Smooth muscle cell (in vitro differentiated cells): ENCODE results near the gene ICOS. TPM values are rescaled to one million over a fixed set of nuclear protein-coding genes. Genes with fewer than 3 reads are reported as not detected.

ENCODE experiments used
- DNase-seq: peaks from one replicate; lab custom pipeline; 2025; ENCODE audit not compliant: unreplicated experiment; lab: John Stamatoyannopoulos, UW
- H2AFZ ChIP-seq: fragments of 200-600 bp; sonication (generic); 2 replicates; pipeline ENCODE4 v1.6.0; 2016; ENCODE audit warnings: antibody characterized with exemption, low read depth, mild to moderate bottlenecking
- H3F3A ChIP-seq: fragments of 200-600 bp; sonication (generic); 2 replicates; pipeline ENCODE4 v1.6.0; 2017; ENCODE audit warnings: antibody characterized with exemption, low read depth
- H3K27ac ChIP-seq: fragments of 200-600 bp; sonication (generic); 2 replicates; pipeline ENCODE4 v1.5.1; 2016; ENCODE audit warnings: low read depth, mild to moderate bottlenecking
- H3K27me3 ChIP-seq: fragments of 200-600 bp; sonication (generic); 2 replicates; pipeline ENCODE4 v1.6.1; 2016; ENCODE audit warnings: low read depth, mild to moderate bottlenecking
- H3K36me3 ChIP-seq: fragments of 200-600 bp; sonication (generic); 2 replicates; pipeline ENCODE4 v1.5.1; 2016; ENCODE audit warnings: low read depth
- H3K4me1 ChIP-seq: fragments of 200-600 bp; sonication (generic); 2 replicates; pipeline ENCODE4 v1.5.1; 2016; ENCODE audit warnings: low read depth
- H3K4me2 ChIP-seq: fragments of 200-600 bp; sonication (generic); 2 replicates; pipeline ENCODE4 v1.6.0; 2016; ENCODE audit warnings: mild to moderate bottlenecking
- H3K4me3 ChIP-seq: fragments of 200-600 bp; sonication (generic); 2 replicates; pipeline ENCODE4 v1.5.1; 2016; ENCODE audit warnings: mild to moderate bottlenecking
- H3K79me2 ChIP-seq: fragments of 200-600 bp; sonication (generic); 2 replicates; pipeline ENCODE4 v1.6.0; 2016; ENCODE audit warnings: low read depth, mild to moderate bottlenecking
- H3K9ac ChIP-seq: fragments of 200-600 bp; sonication (generic); 2 replicates; pipeline ENCODE4 v1.6.0; 2016; ENCODE audit warnings: low read depth
- H3K9me3 ChIP-seq: fragments of 200-600 bp; sonication (generic); replicated peaks from 2 replicates; pipeline ENCODE4 v1.5.1; 2016; ENCODE audit warnings: low read depth
- H4K20me1 ChIP-seq: fragments of 200-600 bp; sonication (generic); 2 replicates; pipeline ENCODE4 v1.6.0; 2016; ENCODE audit warnings: low read depth
- CTCF ChIP-seq: fragments of 200-600 bp; sonication (generic); IDR thresholded peaks from 2 replicates; pipeline ENCODE4 v1.5.1; 2017; ENCODE audit warnings: borderline replicate concordance, mild to moderate bottlenecking, antibody characterized with exemption; ENCODE audit not compliant: insufficient read depth, poor library complexity, severe bottlenecking
- WGBS: methylation state at CpG from one replicate; pipeline ENCODE4 v1.1.7; 2016; ENCODE audit warnings: low lambda C conversion rate; 5-methylcytosine and 5-hydroxymethylcytosine counted together
- polyA plus RNA-seq: library from polyadenylated mRNA; unstranded; fragments of >200 nt; fragmentation: Nextera tagmentation; extraction: Ambion mirVana; gene quantifications from 2 replicates; pipeline ENCODE4 v1.2.1, GENCODE V29; 2016
- total RNA-seq: library from RNA; depleted of rRNA; stranded (reverse); fragments of >200 nt; gene quantifications from 2 replicates; pipeline ENCODE4 v1.2.3, GENCODE V29; 2014

ICOS gene
- total and polyA plus RNA-seq, 2 experiments from 2014 or later, result not detected

DNA sequence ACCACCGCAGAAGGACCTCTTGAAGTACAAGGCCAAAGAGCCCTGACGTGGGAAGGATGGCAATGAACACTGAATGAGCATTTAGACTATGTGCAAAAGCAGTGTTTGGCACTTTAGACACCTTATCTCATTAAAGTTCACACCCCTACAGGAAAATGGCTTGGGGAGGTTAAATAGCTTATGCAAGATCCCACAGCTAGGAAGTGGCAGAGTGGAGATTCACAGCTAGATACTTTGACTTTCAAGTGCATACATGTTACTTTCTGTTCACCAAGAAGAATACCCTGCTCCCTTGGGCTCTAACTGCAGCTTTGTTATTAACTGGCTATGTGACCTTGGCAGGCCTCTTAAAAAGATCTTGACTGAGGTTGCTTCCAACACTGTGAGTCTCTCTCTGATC, 58.2 kb downstream of the ICOS start:
- Histone ChIP-seq H4K20me1 (no peaks in the 10 kb centered on the region), H3K36me3 (no peaks in the 10 kb centered on the region), H3K4me1 (no peaks in the 10 kb centered on the region), H3K27me3 (peaks cover 8% of the 10 kb centered on the region), H3K4me2 (no peak overlapping the region), H3K9ac (no peak overlapping the region), H3K27ac (no peak overlapping the region), H2AFZ (no peak overlapping the region), H3F3A (no peaks in the 10 kb centered on the region), H3K9me3 (no peaks in the 10 kb centered on the region), H3K79me2 (no peaks in the 10 kb centered on the region), H3K4me3 (no peak overlapping the region)
- DNase-seq, result no peak
- TF ChIP-seq CTCF, result no peak
- WGBS, result 92% methylated on average over 2 of the region's 2 CpGs

GRCh38 chr2:203996692-203997091, 60.1 kb downstream of the ICOS start:
- WGBS, result 91% methylated on average over 5 of the region's 5 CpGs
- H3K27me3 ChIP-seq, result peaks cover 17% of the 10 kb centered on the region

DNA sequence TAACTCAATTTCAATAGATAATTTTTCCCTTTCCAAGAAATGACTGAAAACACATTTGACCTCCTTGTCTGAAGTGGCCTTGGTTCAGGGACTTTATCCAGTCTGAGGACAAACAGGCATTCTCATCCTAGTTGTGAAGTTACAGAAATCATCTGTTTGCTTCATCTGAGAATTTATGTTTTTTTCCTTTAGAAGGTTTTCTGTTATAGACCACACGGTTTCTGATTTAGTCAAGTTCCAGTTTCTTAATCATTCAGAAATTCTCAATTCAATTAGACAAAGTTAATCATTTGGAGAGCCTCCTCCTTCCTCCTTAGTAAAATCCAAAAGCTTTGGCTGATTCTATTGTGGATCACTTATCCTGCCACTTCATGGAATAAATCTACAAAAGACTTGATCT, 60.9 kb downstream of the ICOS start:
- TF ChIP-seq CTCF, result no peak
- no peaks in the 10 kb centered on the region for H3K79me2 ChIP-seq
- WGBS, result 70% methylated on average over 1 of the region's 1 CpG
- no peaks in the 10 kb centered on the region for H3K4me1 ChIP-seq
- peaks cover 17% of the 10 kb centered on the region for H3K27me3 ChIP-seq
- no peak overlapping the region for H3K4me2 ChIP-seq
- no peak overlapping the region for H3K4me3 ChIP-seq
- no peak overlapping the region for H2AFZ ChIP-seq
- H3F3A ChIP-seq, result no peaks in the 10 kb centered on the region
- H3K36me3 ChIP-seq, result no peaks in the 10 kb centered on the region
- no peak overlapping the region for H3K27ac ChIP-seq
- H3K9me3 ChIP-seq, result no peaks in the 10 kb centered on the region
- H3K9ac ChIP-seq, result no peak overlapping the region
- H4K20me1 ChIP-seq, result no peaks in the 10 kb centered on the region
- DNase-seq, result no peak

More at GRCh38 chr2:203996692-203997091, 60.1 kb downstream of the ICOS start:
- Histone ChIP-seq H4K20me1 (no peaks in the 10 kb centered on the region), H3K4me3 (no peak overlapping the region), H3K4me1 (no peaks in the 10 kb centered on the region), H3K27ac (no peak overlapping the region), H3F3A (no peaks in the 10 kb centered on the region), H3K4me2 (no peak overlapping the region), H3K9me3 (no peaks in the 10 kb centered on the region), H2AFZ (no peak overlapping the region), H3K9ac (no peak overlapping the region), H3K36me3 (no peaks in the 10 kb centered on the region), H3K79me2 (no peaks in the 10 kb centered on the region)
- no peak for DNase-seq
- TF ChIP-seq CTCF, result no peak

- no peak for DNase-seq
- Histone ChIP-seq H3K4me1 (no peaks in the 10 kb centered on the region), H3K9ac (no peak overlapping the region), H4K20me1 (no peaks in the 10 kb centered on the region), H3K9me3 (no peaks in the 10 kb centered on the region), H3K4me2 (no peak overlapping the region), H2AFZ (no peak overlapping the region), H3F3A (no peaks in the 10 kb centered on the region), H3K4me3 (no peak overlapping the region), H3K27me3 (peaks cover 17% of the 10 kb centered on the region), H3K79me2 (no peaks in the 10 kb centered on the region), H3K36me3 (no peaks in the 10 kb centered on the region), H3K27ac (no peak overlapping the region)
- 82% methylated on average over 6 of the region's 6 CpGs for WGBS
- no peak for TF ChIP-seq CTCF
Measured at GRCh38 chr2:203997980-203998809, 61.6 kb downstream of the ICOS start.
